ENCODE measurements around the gene UBALD2.
"Not testable (repeated sequence)": the region's sequence is repeated elsewhere in the genome, so short reads cannot be mapped to it uniquely, and the experiment has no call there.

DNA sequence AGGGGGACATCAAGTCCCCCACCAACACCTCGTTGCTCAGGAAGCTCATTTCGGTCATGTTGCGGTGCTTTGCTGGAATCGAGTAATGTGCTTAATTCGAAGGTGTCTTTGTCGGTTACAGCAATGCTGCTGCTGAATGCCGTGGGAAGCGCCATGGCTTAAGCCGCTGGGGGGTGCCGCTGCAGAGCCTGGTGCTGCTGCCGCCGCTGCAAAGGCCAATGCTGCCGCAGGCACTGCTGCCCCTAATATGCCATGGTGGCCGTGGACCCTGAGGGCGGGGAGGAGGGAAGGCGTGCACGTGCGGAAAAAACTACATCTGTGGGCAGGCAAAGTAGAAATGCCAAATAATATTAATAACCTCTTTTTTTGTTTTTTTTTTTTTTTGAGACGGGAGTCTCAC, 38.4 kb upstream of the UBALD2 start:
- TF ChIP-seq, protein P1, sequence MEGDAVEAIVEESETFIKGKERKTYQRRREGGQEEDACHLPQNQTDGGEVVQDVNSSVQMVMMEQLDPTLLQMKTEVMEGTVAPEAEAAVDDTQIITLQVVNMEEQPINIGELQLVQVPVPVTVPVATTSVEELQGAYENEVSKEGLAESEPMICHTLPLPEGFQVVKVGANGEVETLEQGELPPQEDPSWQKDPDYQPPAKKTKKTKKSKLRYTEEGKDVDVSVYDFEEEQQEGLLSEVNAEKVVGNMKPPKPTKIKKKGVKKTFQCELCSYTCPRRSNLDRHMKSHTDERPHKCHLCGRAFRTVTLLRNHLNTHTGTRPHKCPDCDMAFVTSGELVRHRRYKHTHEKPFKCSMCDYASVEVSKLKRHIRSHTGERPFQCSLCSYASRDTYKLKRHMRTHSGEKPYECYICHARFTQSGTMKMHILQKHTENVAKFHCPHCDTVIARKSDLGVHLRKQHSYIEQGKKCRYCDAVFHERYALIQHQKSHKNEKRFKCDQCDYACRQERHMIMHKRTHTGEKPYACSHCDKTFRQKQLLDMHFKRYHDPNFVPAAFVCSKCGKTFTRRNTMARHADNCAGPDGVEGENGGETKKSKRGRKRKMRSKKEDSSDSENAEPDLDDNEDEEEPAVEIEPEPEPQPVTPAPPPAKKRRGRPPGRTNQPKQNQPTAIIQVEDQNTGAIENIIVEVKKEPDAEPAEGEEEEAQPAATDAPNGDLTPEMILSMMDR (IDR thresholded peaks at IDR 0.05), result not testable (repeated sequence)
- TF ChIP-seq POLR2A, POLR2AphosphoS5, EP300 (IDR thresholded peaks at IDR 0.05): not testable (repeated sequence)
